Mesenchymal stem cell (in vitro differentiated cells and primary cell): Measurements from ENCODE around the gene SVEP1.

ENCODE experiments used
- DNase-seq: peaks from one replicate; pipeline ENCODE4 v3.0.0-alpha.2; 2013
- H2AFZ ChIP-seq: one replicate; pipeline ENCODE4 v1.6.1; 2013; ENCODE audit warnings: low read depth, mild to moderate bottlenecking, control low read depth, inconsistent platforms, low read length, moderate library complexity
- H2AK5ac ChIP-seq: 2 replicates; pipeline ENCODE4 v1.6.1; 2013; ENCODE audit warnings: low read length, moderate library complexity, mild to moderate bottlenecking, inconsistent platforms; ENCODE audit not compliant: severe bottlenecking
- H2BK120ac ChIP-seq: one replicate; pipeline ENCODE4 v1.6.1; 2013; ENCODE audit warnings: low read depth, mild to moderate bottlenecking, inconsistent platforms, low read length, moderate library complexity
- H2BK12ac ChIP-seq, 2 experiments: one replicate each; pipeline ENCODE4 v1.6.1; 2013; ENCODE audit warnings: inconsistent platforms in 2 of 2, low read length in 2 of 2, mild to moderate bottlenecking in 2 of 2, moderate library complexity in 2 of 2, control low read depth in 1 of 2
- H2BK15ac ChIP-seq: one replicate; pipeline ENCODE4 v1.6.1; 2013; ENCODE audit warnings: mild to moderate bottlenecking, low read depth, inconsistent platforms; ENCODE audit not compliant: poor library complexity, severe bottlenecking
- H2BK5ac ChIP-seq: 2 replicates; pipeline ENCODE4 v1.6.1; 2013; ENCODE audit warnings: low read depth, mild to moderate bottlenecking, low read length, control low read depth, inconsistent platforms; ENCODE audit not compliant: poor library complexity, severe bottlenecking
- H3K14ac ChIP-seq, 2 experiments: one replicate each; pipeline ENCODE4 v1.6.1; 2013; ENCODE audit warnings: inconsistent platforms in 2 of 2, low read length in 2 of 2, control low read depth in 1 of 2, mild to moderate bottlenecking in 1 of 2, moderate library complexity in 1 of 2
- H3K18ac ChIP-seq, 2 experiments: one replicate each; pipeline ENCODE4 v1.6.1; 2013; ENCODE audit warnings: inconsistent platforms in 2 of 2, low read length in 2 of 2, control low read depth in 1 of 2, low read depth in 1 of 2, mild to moderate bottlenecking in 1 of 2
- H3K23ac ChIP-seq, 2 experiments: one replicate each; pipeline ENCODE4 v1.6.1; 2013; ENCODE audit warnings: inconsistent platforms in 2 of 2, low read length in 2 of 2, mild to moderate bottlenecking in 2 of 2, moderate library complexity in 2 of 2, control low read depth in 1 of 2
- H3K27ac ChIP-seq: 2 replicates; pipeline ENCODE4 v1.5.1; 2013; ENCODE audit warnings: mild to moderate bottlenecking, moderate library complexity, low read length, control low read depth, inconsistent platforms; ENCODE audit not compliant: poor library complexity, severe bottlenecking
- H3K27me3 ChIP-seq, 2 experiments: 2 replicates each; pipeline versions ENCODE4 v1.6.1 to v1.7.0; 2013; ENCODE audit warnings: low read length in 2 of 2, mild to moderate bottlenecking in 2 of 2, moderate library complexity in 2 of 2, control low read depth in 1 of 2, inconsistent platforms in 1 of 2; ENCODE audit not compliant: control insufficient read depth in 1 of 2, insufficient read depth in 1 of 2
- H3K36me3 ChIP-seq, 2 experiments: 2 replicates each; pipeline versions ENCODE4 v1.6.1 to v1.7.0; 2013; ENCODE audit warnings: low read length in 2 of 2, control low read depth in 1 of 2, inconsistent platforms in 1 of 2, low read depth in 1 of 2, mild to moderate bottlenecking in 1 of 2; ENCODE audit not compliant: insufficient read depth in 2 of 2, control insufficient read depth in 1 of 2
- H3K4ac ChIP-seq, 2 experiments: one replicate each; pipeline ENCODE4 v1.6.1; 2013; ENCODE audit warnings: inconsistent platforms in 2 of 2, low read length in 2 of 2, mild to moderate bottlenecking in 2 of 2, moderate library complexity in 2 of 2, control low read depth in 1 of 2, low read depth in 1 of 2
- H3K4me1 ChIP-seq: 2 replicates; pipeline ENCODE4 v1.6.1; 2013; ENCODE audit warnings: low read depth, low read length, control low read depth; ENCODE audit not compliant: control insufficient read depth, insufficient read depth
- H3K4me2 ChIP-seq: 2 replicates; pipeline ENCODE4 v1.6.1; 2013; ENCODE audit warnings: low read length, mild to moderate bottlenecking, inconsistent platforms; ENCODE audit not compliant: poor library complexity, severe bottlenecking
- H3K4me3 ChIP-seq, 2 experiments: 2 replicates each; pipeline versions ENCODE4 v1.5.1 to v1.7.0; 2013; ENCODE audit warnings: low read length in 2 of 2, mild to moderate bottlenecking in 2 of 2, control low read depth in 1 of 2, low read depth in 1 of 2; ENCODE audit not compliant: insufficient read depth in 1 of 2
- H3K79me1 ChIP-seq: replicated peaks from 2 replicates; pipeline ENCODE4 v1.6.1; 2013; ENCODE audit warnings: mild to moderate bottlenecking, control low read depth, low read length, inconsistent platforms; ENCODE audit not compliant: poor library complexity, severe bottlenecking
- H3K9ac ChIP-seq: 2 replicates; pipeline ENCODE4 v1.7.0; 2013; ENCODE audit warnings: mild to moderate bottlenecking, low read length, moderate library complexity
- H3K9me3 ChIP-seq: 2 replicates; pipeline ENCODE4 v1.7.0; 2013; ENCODE audit warnings: mild to moderate bottlenecking, low read length; ENCODE audit not compliant: control insufficient read depth
- H4K8ac ChIP-seq: one replicate; pipeline ENCODE4 v1.6.1; 2013; ENCODE audit warnings: inconsistent platforms, mild to moderate bottlenecking, low read length, moderate library complexity
- H4K91ac ChIP-seq: one replicate; pipeline ENCODE4 v1.6.1; 2013; ENCODE audit warnings: mild to moderate bottlenecking, low read length, inconsistent platforms
- WGBS: methylation state at CpG from one replicate; pipeline ENCODE4 v1.1.7; 2013; ENCODE audit warnings: mixed read lengths; 5-methylcytosine and 5-hydroxymethylcytosine counted together

The SVEP1 gene

GRCh38 chr9:110320651-110321445, 258.7 kb downstream of the SVEP1 start:
- no peak overlapping the region for H3K18ac ChIP-seq
- peaks cover 0 to 10% of the 10 kb centered on the region in 2 experiments for H3K27me3 ChIP-seq
- no peak overlapping the region for H3K4me2 ChIP-seq
- no peaks in the 10 kb centered on the region for H3K9me3 ChIP-seq
- H2BK15ac ChIP-seq: no peak overlapping the region
- no peak overlapping the region for H4K91ac ChIP-seq
- no peak overlapping the region for H3K4ac ChIP-seq
- no peak overlapping the region for H2AFZ ChIP-seq
- no peak overlapping the region for H3K4me3 ChIP-seq
- H2BK12ac ChIP-seq: no peak overlapping the region
- H3K14ac ChIP-seq: no peak overlapping the region
- no peak overlapping the region for H3K9ac ChIP-seq
- H3K4me1 ChIP-seq: no peaks in the 10 kb centered on the region
- no peak for DNase-seq
- no peak overlapping the region for H4K8ac ChIP-seq
- no peak overlapping the region for H2BK5ac ChIP-seq
- H3K79me1 ChIP-seq: no peaks in the 10 kb centered on the region
- WGBS: no CpG with 5 or more reads among the region's 3 CpGs
- H3K23ac ChIP-seq: no peak overlapping the region
- H3K36me3 ChIP-seq: no peaks in the 10 kb centered on the region
- no peak overlapping the region for H3K27ac ChIP-seq
- no peak overlapping the region for H2AK5ac ChIP-seq
- H2BK120ac ChIP-seq: no peak overlapping the region

- H3K4me1 ChIP-seq: no peaks in the 10 kb centered on the region
- H2BK5ac ChIP-seq: no peak overlapping the region
- no peak overlapping the region for H2AFZ ChIP-seq
- no peak overlapping the region for H2BK120ac ChIP-seq
- H2BK15ac ChIP-seq: no peak overlapping the region
- peak overlapping the region in 1 of 2 experiments; percentile 12 for H3K18ac ChIP-seq
- peak overlapping the region in 1 of 2 experiments; percentile 23 for H2BK12ac ChIP-seq
- H3K79me1 ChIP-seq: no peaks in the 10 kb centered on the region
- 63% methylated on average over 1 of the region's 4 CpGs for WGBS
- H3K23ac ChIP-seq: no peak overlapping the region
- H4K91ac ChIP-seq: no peak overlapping the region
- no peak overlapping the region for H3K4me3 ChIP-seq
- no peak for DNase-seq
- H3K27ac ChIP-seq: no peak overlapping the region
- no peak overlapping the region for H3K4me2 ChIP-seq
- no peak overlapping the region for H3K4ac ChIP-seq
- no peak overlapping the region for H3K9ac ChIP-seq
- H3K27me3 ChIP-seq: peaks cover 0 to 10% of the 10 kb centered on the region in 2 experiments
- no peak overlapping the region for H4K8ac ChIP-seq
- no peak overlapping the region for H2AK5ac ChIP-seq
- no peaks in the 10 kb centered on the region for H3K36me3 ChIP-seq
- H3K14ac ChIP-seq: no peak overlapping the region
- no peaks in the 10 kb centered on the region for H3K9me3 ChIP-seq
Observed at GRCh38 chr9:110319781-110320492, 259.6 kb downstream of the SVEP1 start.

- no peak overlapping the region for H3K23ac ChIP-seq
- H3K14ac ChIP-seq: no peak overlapping the region
- H3K36me3 ChIP-seq: no peaks in the 10 kb centered on the region
- H3K18ac ChIP-seq: no peak overlapping the region
- peaks cover 0 to 10% of the 10 kb centered on the region in 2 experiments for H3K27me3 ChIP-seq
- H3K4ac ChIP-seq: no peak overlapping the region
- no peaks in the 10 kb centered on the region for H3K9me3 ChIP-seq
- DNase-seq: no peak
- H2BK12ac ChIP-seq: no peak overlapping the region
- no peaks in the 10 kb centered on the region for H3K79me1 ChIP-seq
- H2BK15ac ChIP-seq: no peak overlapping the region
- H2BK5ac ChIP-seq: no peak overlapping the region
- no peaks in the 10 kb centered on the region for H3K4me1 ChIP-seq
- H3K4me3 ChIP-seq: no peak overlapping the region
- H2AFZ ChIP-seq: no peak overlapping the region
- H3K27ac ChIP-seq: no peak overlapping the region
- no peak overlapping the region for H2BK120ac ChIP-seq
- H4K8ac ChIP-seq: no peak overlapping the region
- no peak overlapping the region for H3K9ac ChIP-seq
- no peak overlapping the region for H3K4me2 ChIP-seq
- no peak overlapping the region for H4K91ac ChIP-seq
- WGBS: 95% methylated on average over 3 of the region's 4 CpGs
- H2AK5ac ChIP-seq: no peak overlapping the region
Observed at GRCh38 chr9:110317911-110318310, 261.6 kb downstream of the SVEP1 start.
